Vagina (tissue), 2 donors: ENCODE results near the gene NKIRAS1. TPM values are rescaled to one million over a fixed set of nuclear protein-coding genes. Genes with fewer than 3 reads are reported as not detected.

Experiments
- DNase-seq, 2 donors: peaks; one replicate each; pipeline ENCODE4 v3.0.0-alpha.2; 2017; ENCODE audit errors: extremely low spot score in 2 of 2
- H3K27ac ChIP-seq: fragments of 200-600 bp; sonication (generic); one replicate; pipeline ENCODE4 v1.5.1; 2019
- H3K27me3 ChIP-seq: fragments of 200-600 bp; sonication (generic); one replicate; pipeline ENCODE4 v1.5.1; 2019
- H3K36me3 ChIP-seq, 2 donors: fragments of 200-600 bp; sonication (generic); one replicate each; pipeline ENCODE4 v1.5.1; 2017 to 2019
- H3K4me1 ChIP-seq: fragments of 200-600 bp; sonication (generic); one replicate; pipeline ENCODE4 v1.5.1; 2019
- H3K4me3 ChIP-seq, 2 donors: fragments of 200-600 bp; sonication (generic); 1 replicate in 1 of 2; 2 replicates in 1 of 2; pipeline ENCODE4 v1.5.1; 2016 to 2019
- H3K9me3 ChIP-seq: fragments of 200-600 bp; sonication (generic); one replicate; pipeline ENCODE4 v1.5.1; 2019
- CTCF ChIP-seq, 3 experiments: fragments of 450-650 bp in 2 of 3; fragments of 200-600 bp in 1 of 3; sonication (generic) in 1 of 3; IDR thresholded peaks; one replicate each; pipeline ENCODE4 v1.5.1; 2017 to 2019; ENCODE audit warnings: antibody characterized with exemption in 3 of 3, mild to moderate bottlenecking in 2 of 3, moderate library complexity in 2 of 3
- POLR2A ChIP-seq, 2 donors: fragments of 450-650 bp; IDR thresholded peaks; one replicate each; pipeline ENCODE4 v1.6.1; 2017; ENCODE audit warnings: antibody characterized with exemption in 2 of 2, mild to moderate bottlenecking in 2 of 2, moderate library complexity in 2 of 2
- POLR2AphosphoS5 ChIP-seq, 2 donors: sonication (generic); formaldehyde crosslinking; IDR thresholded peaks; one replicate each; pipeline ENCODE4 v1.9.0; 2017; ENCODE audit warnings: antibody characterized with exemption in 2 of 2, mild to moderate bottlenecking in 2 of 2, low read depth in 1 of 2; ENCODE audit not compliant: insufficient read depth in 1 of 2
- intact Hi-C: fragments of 100-400 bp; cut with DNase I; formaldehyde crosslinking; loops from one replicate; pipeline ENCODE4 v1.15.1; 2023
- total RNA-seq: library from RNA; depleted of rRNA; stranded (reverse); fragments of >200 nt; gene quantifications from one replicate; pipeline ENCODE4 v1.2.3, GENCODE V29; 2016

The NKIRAS1 gene
- total RNA-seq, 1 donor from 2014 or later, result 9.1 TPM

- Histone ChIP-seq H3K9me3 (no peaks in the 10 kb centered on the region), H3K4me1 (peaks cover 56% of the 10 kb centered on the region), H3K27ac (peak overlapping the region; percentile 99), H3K36me3 (no peaks in the 10 kb centered on the region), H3K4me3 (peak overlapping the region; percentile 83 to 100), H3K27me3 (no peaks in the 10 kb centered on the region)
- peak in 1 of 2 donors; percentile 98 for DNase-seq
- TF ChIP-seq POLR2A (IDR thresholded peaks at IDR 0.05), result peak in 1 of 2 donors; percentile 66
- TF ChIP-seq CTCF (IDR thresholded peaks at IDR 0.05), result no peak
- peak in 1 of 2 donors; percentile 86 for TF ChIP-seq POLR2AphosphoS5 (IDR thresholded peaks at IDR 0.05; ENCODE audit: insufficient read depth in 1 of 2, low read depth in 1 of 2)
- intact Hi-C loops, result no loop called here
These were observed 29.3 kb upstream of the NKIRAS1 start for GRCh38 chr3:23945913-23946687.

- Histone ChIP-seq H3K27me3 (no peaks in the 10 kb centered on the region), H3K36me3 (no peaks in the 10 kb centered on the region), H3K27ac (peak overlapping the region; percentile 99), H3K9me3 (no peaks in the 10 kb centered on the region), H3K4me3 (peak overlapping the region; percentile 83 to 100), H3K4me1 (peaks cover 51% of the 10 kb centered on the region)
- DNase-seq, result no peak
- TF ChIP-seq POLR2AphosphoS5 (IDR thresholded peaks at IDR 0.05; ENCODE audit: insufficient read depth in 1 of 2, low read depth in 1 of 2), result no peak
- TF ChIP-seq CTCF (IDR thresholded peaks at IDR 0.05), result no peak
- TF ChIP-seq POLR2A (IDR thresholded peaks at IDR 0.05), result no peak
- intact Hi-C loops, result no loop called here
These were observed 28.8 kb upstream of the NKIRAS1 start for GRCh38 chr3:23945663-23945912.

- Histone ChIP-seq H3K4me3 (peak within 1 kb of the TSS; percentile 83 to 100), H3K36me3 (no peaks in the 10 kb centered on the region), H3K27ac (peak within 1 kb of the TSS; percentile 99), H3K4me1 (peaks cover 46% of the 10 kb centered on the region), H3K9me3 (no peaks in the 10 kb centered on the region), H3K27me3 (no peaks in the 10 kb centered on the region)
- peak in 1 of 2 donors; percentile 91 for DNase-seq
- TF ChIP-seq CTCF (IDR thresholded peaks at IDR 0.05) (no peak), POLR2A (IDR thresholded peaks at IDR 0.05) (peak in 1 of 2 donors; percentile 84), POLR2AphosphoS5 (IDR thresholded peaks at IDR 0.05; ENCODE audit: insufficient read depth in 1 of 2, low read depth in 1 of 2) (peak in 1 of 2 donors; percentile 20)
- intact Hi-C loops, result no loop called here
These were observed 28.3 kb upstream of the NKIRAS1 start, which contains the start of gene NR1D2 for GRCh38 chr3:23944861-23945662. NR1D2 (plus strand) TSS chr3:23945286; CDS start chr3:23945579, 293 bp downstream.

GRCh38 chr3:23944007-23944783, 27.4 kb upstream of the NKIRAS1 start:
- intact Hi-C loops, result no loop called here
- peak overlapping the region; percentile 99 for H3K27ac ChIP-seq
- H3K36me3 ChIP-seq, result no peaks in the 10 kb centered on the region
- H3K4me3 ChIP-seq, result peak overlapping the region; percentile 83 to 100
- H3K27me3 ChIP-seq, result no peaks in the 10 kb centered on the region
- peaks cover 37% of the 10 kb centered on the region for H3K4me1 ChIP-seq
- H3K9me3 ChIP-seq, result no peaks in the 10 kb centered on the region
- TF ChIP-seq CTCF (IDR thresholded peaks at IDR 0.05) (no peak), POLR2AphosphoS5 (IDR thresholded peaks at IDR 0.05; ENCODE audit: insufficient read depth in 1 of 2, low read depth in 1 of 2) (no peak), POLR2A (IDR thresholded peaks at IDR 0.05) (no peak)
- DNase-seq, result no peak
